Astrocyte of the spinal cord (primary cell): ENCODE measurements around the gene TOP2A.

Experiments used
- DNase-seq: peaks from one replicate; pipeline ENCODE4 v3.0.0; 2011; ENCODE audit warnings: low read depth, low spot score
- H3K4me3 ChIP-seq: 2 replicates; pipeline ENCODE4 v1.5.1; 2011; ENCODE audit warnings: low read depth, mild to moderate bottlenecking, low read length, moderate library complexity
- CTCF ChIP-seq: IDR thresholded peaks from 2 replicates; pipeline ENCODE4 v1.5.1; 2012; ENCODE audit warnings: low read depth, mild to moderate bottlenecking, low read length, inconsistent platforms
- in situ Hi-C: cut with HindIII; loops from 2 replicates; pipeline ENCODE4 v1.10.0; 2017; ENCODE audit warnings: low sequenced_read_pairs

Gene TOP2A, protein sequence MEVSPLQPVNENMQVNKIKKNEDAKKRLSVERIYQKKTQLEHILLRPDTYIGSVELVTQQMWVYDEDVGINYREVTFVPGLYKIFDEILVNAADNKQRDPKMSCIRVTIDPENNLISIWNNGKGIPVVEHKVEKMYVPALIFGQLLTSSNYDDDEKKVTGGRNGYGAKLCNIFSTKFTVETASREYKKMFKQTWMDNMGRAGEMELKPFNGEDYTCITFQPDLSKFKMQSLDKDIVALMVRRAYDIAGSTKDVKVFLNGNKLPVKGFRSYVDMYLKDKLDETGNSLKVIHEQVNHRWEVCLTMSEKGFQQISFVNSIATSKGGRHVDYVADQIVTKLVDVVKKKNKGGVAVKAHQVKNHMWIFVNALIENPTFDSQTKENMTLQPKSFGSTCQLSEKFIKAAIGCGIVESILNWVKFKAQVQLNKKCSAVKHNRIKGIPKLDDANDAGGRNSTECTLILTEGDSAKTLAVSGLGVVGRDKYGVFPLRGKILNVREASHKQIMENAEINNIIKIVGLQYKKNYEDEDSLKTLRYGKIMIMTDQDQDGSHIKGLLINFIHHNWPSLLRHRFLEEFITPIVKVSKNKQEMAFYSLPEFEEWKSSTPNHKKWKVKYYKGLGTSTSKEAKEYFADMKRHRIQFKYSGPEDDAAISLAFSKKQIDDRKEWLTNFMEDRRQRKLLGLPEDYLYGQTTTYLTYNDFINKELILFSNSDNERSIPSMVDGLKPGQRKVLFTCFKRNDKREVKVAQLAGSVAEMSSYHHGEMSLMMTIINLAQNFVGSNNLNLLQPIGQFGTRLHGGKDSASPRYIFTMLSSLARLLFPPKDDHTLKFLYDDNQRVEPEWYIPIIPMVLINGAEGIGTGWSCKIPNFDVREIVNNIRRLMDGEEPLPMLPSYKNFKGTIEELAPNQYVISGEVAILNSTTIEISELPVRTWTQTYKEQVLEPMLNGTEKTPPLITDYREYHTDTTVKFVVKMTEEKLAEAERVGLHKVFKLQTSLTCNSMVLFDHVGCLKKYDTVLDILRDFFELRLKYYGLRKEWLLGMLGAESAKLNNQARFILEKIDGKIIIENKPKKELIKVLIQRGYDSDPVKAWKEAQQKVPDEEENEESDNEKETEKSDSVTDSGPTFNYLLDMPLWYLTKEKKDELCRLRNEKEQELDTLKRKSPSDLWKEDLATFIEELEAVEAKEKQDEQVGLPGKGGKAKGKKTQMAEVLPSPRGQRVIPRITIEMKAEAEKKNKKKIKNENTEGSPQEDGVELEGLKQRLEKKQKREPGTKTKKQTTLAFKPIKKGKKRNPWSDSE (N-terminal part only)

DNA sequence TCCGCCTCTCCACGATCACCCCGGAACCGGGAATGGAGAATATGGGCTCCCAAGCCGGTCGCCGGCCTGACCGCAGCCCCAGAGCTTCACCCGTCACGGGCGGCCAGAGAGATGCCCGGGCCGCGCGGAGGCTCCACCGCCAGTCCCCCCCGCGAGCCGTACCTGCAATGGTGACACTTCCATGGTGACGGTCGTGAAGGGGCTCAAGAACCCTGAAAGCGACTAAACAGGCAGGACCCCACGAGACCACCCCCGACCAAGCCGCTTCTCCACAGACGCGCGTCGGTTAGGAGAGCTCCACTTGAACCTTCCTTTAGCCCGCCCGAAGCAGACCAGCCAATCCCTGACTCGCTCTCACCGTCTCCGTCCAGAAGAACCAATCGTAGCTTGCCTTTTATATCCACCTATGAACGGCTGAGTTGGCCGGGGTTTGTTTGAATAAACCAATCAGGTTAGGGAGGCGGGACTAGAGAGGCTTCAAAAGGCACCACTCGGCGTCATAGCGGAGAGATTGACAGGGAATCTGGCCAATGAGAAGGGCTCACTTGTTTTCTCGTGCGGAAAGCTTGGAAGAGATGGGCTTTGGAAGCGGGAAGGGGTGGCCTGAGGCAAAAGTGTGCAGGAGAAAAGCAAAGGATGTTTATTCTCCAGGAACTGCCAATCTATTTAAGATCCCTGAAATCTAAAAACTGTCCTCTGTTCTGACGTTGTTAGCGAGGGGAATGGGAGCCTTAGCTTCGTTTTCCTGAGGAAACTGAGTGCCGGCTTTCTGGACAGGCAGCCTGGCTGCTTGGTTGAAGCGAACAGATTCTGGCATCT is at the start of gene TOP2A:
Gene TOP2A, minus strand, starts transcription at position 288 of the 819 bp plus-strand sequence. Its CDS starts 105 bp downstream, at position 183.
- no peak for TF ChIP-seq CTCF
- peak within 1 kb of the TSS; percentile 92 for H3K4me3 ChIP-seq
- in situ Hi-C loops, result no loop called here

GRCh38 chr17:40467281-40467867 is 49.7 kb upstream of the TOP2A start:
- H3K4me3 ChIP-seq, result no peak overlapping the region
- in situ Hi-C loops, result no loop called here
- no peak for DNase-seq
- no peak for TF ChIP-seq CTCF

More for the DNA sequence above, at the start of gene TOP2A:
- peak; percentile 100 for DNase-seq

- DNase-seq, result no peak
- in situ Hi-C loops, result no loop called here
- no peak for TF ChIP-seq CTCF
- no peak overlapping the region for H3K4me3 ChIP-seq
These were observed 48.7 kb upstream of the TOP2A start for GRCh38 chr17:40466298-40466971.

DNA sequence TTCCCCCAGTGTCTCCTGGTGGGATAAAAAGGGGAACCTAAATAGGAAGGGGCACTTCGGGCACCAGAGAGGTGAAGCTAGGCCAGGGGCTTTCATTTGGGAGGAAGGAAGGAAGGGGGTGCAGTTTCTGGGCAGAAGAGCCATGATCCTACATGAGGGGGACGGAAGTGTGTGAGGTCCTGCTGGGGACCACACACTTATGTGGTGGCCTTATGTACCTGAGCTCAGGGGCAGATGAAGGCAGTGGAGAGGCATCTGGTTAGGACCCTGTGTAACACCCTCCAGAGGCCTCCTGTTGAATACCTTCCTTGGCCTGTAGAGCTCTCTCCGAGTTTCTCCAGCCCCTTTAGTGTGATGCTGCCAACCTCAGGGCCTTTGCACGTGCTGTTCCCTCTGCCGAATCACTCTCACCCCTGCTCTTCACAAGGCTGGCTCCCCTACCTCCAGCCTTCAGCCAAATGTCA is 46.7 kb upstream of the TOP2A start:
- in situ Hi-C loops, result no loop called here
- no peak for DNase-seq
- no peak for TF ChIP-seq CTCF
- no peak overlapping the region for H3K4me3 ChIP-seq

- no peak for DNase-seq
- TF ChIP-seq CTCF, result no peak
- in situ Hi-C loops, result no loop called here
- H3K4me3 ChIP-seq, result no peak overlapping the region
These were observed 45.4 kb upstream of the TOP2A start for GRCh38 chr17:40463122-40463550.
